ENCODE results near the gene PERM1.

DNA sequence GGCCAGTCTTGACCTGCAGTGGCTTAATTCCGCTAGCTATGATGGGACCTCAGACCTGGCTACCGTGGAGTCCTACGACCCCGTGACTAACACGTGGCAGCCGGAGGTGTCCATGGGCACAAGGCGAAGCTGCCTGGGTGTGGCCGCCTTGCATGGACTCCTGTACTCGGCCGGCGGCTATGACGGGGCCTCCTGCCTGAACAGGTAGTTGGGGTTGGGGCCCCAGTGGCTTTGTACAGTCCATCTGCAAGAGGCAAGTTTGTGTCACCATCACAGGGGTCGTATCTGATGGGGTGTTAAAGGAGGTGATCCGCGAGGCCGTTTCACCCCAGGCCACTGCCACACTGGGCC lies 18.6 kb downstream of the PERM1 start:
- no peak for TF ChIP-seq CTCF (IDR thresholded peaks at IDR 0.05)
- TF ChIP-seq POLR2A (IDR thresholded peaks at IDR 0.05; ENCODE audit: low read depth), result no peak

Data from esophagus muscularis mucosa (tissue), 3 donors.